HepG2 (cell line): ENCODE measurements around the gene SH3PXD2A. TPM values are rescaled to one million over a fixed set of nuclear protein-coding genes. Genes with fewer than 3 reads are reported as not detected.
A peak's percentile ranks its signal among the peaks of the same experiment; 100 is the strongest.

Source experiments
- ATF3 ChIP-seq: sonication (generic); formaldehyde crosslinking; IDR thresholded peaks from 2 replicates; pipeline ENCODE4 v1.4.0; 2020; ENCODE audit warnings: missing genetic modification reagents
- CBFB ChIP-seq: sonication (generic); formaldehyde crosslinking; IDR thresholded peaks from 2 replicates; pipeline ENCODE4 v1.4.0; 2020; ENCODE audit warnings: missing genetic modification reagents
- E2F2 ChIP-seq: sonication (generic); formaldehyde crosslinking; IDR thresholded peaks from 2 replicates; pipeline ENCODE4 v1.4.0; 2020; ENCODE audit warnings: missing genetic modification reagents, borderline replicate concordance
- GATA4 ChIP-seq: sonication (generic); IDR thresholded peaks from 2 replicates; pipeline ENCODE4 v1.6.1; 2016; ENCODE audit warnings: antibody characterized with exemption, low read depth, borderline replicate concordance
- HIC2 ChIP-seq: sonication (generic); formaldehyde crosslinking; IDR thresholded peaks from 2 replicates; pipeline ENCODE4 v1.9.0; 2022; ENCODE audit warnings: low read depth, missing genetic modification reagents
- HNF1B ChIP-seq: sonication (generic); formaldehyde crosslinking; IDR thresholded peaks from 2 replicates; pipeline ENCODE4 v1.5.1; 2020; ENCODE audit warnings: mild to moderate bottlenecking, moderate library complexity, missing genetic modification reagents
- HNF4G ChIP-seq, 2 experiments: sonication (generic) in 1 of 2; formaldehyde crosslinking in 1 of 2; IDR thresholded peaks; 2 replicates each; pipeline versions ENCODE4 v1.4.0 to v1.6.1; 2011 to 2020; ENCODE audit warnings: borderline replicate concordance in 2 of 2, low read depth in 2 of 2, mild to moderate bottlenecking in 2 of 2, low read length in 1 of 2, missing genetic modification reagents in 1 of 2, moderate library complexity in 1 of 2
- ISL2 ChIP-seq: sonication (generic); formaldehyde crosslinking; IDR thresholded peaks from 2 replicates; pipeline ENCODE4 v1.5.0; 2020; ENCODE audit warnings: missing genetic modification reagents
- NCOA2 ChIP-seq: sonication (generic); formaldehyde crosslinking; IDR thresholded peaks from 2 replicates; pipeline ENCODE4 v1.8.0; 2022; ENCODE audit warnings: inconsistent platforms
- RERE ChIP-seq: IDR thresholded peaks from 2 replicates; pipeline ENCODE4 v1.6.1; 2016; ENCODE audit warnings: low read depth, missing genetic modification reagents, missing compliant biosample characterization
- SMYD3 ChIP-seq: sonication (generic); formaldehyde crosslinking; IDR thresholded peaks from 2 replicates; pipeline ENCODE4 v1.8.1; 2023; ENCODE audit warnings: mild to moderate bottlenecking, missing genetic modification reagents
- SOX5 ChIP-seq: IDR thresholded peaks from 2 replicates; pipeline ENCODE4 v1.6.1; 2016; ENCODE audit warnings: borderline replicate concordance
- ZBTB26 ChIP-seq: IDR thresholded peaks from 2 replicates; pipeline ENCODE4 v1.6.1; 2016; ENCODE audit warnings: missing compliant biosample characterization, missing genetic modification reagents, borderline replicate concordance
- ZFX ChIP-seq: sonication (generic); formaldehyde crosslinking; IDR thresholded peaks from 2 replicates; pipeline ENCODE4 v1.4.0; 2020; ENCODE audit warnings: mild to moderate bottlenecking, low read depth, missing genetic modification reagents, moderate library complexity
- ZNF775 ChIP-seq: sonication (generic); formaldehyde crosslinking; IDR thresholded peaks from 2 replicates; pipeline ENCODE4 v1.4.0; 2020; ENCODE audit warnings: missing genetic modification reagents, mild to moderate bottlenecking, moderate library complexity, borderline replicate concordance
- polyA plus RNA-seq, 8 experiments: library from polyadenylated mRNA; depleted of rRNA in 3 of 8; stranded (reverse) in 7 of 8; unstranded in 1 of 8; fragments of >200 nt; fragmentation: Illumina TruSeq in 4 of 8; extraction: Trizol in 4 of 8; gene quantifications; 2 replicates each; pipeline versions ENCODE4 v1.2.1 to v1.2.3, GENCODE V29; 2011 to 2016; ENCODE audit warnings: low read depth in 4 of 8, missing spikeins in 1 of 8, mixed read lengths in 1 of 8; ENCODE audit not compliant: insufficient read depth in 1 of 8
- total RNA-seq, 5 experiments: library from RNA; depleted of rRNA; stranded (reverse); fragments of >200 nt; fragmentation: Illumina TruSeq; extraction: Trizol; gene quantifications; 2 replicates each; pipeline ENCODE4 v1.2.3, GENCODE V29; 2016; ENCODE audit warnings: low read depth in 1 of 5

Gene SH3PXD2A
- total and polyA plus RNA-seq, 2 of the 13 experiments (the other 11 are each of a cell fraction or from before 2014, with no cell fraction given) = 11.1 to 11.3 TPM

- peak; percentile 64; the same call in 1 of the 2 replicates for TF ChIP-seq SOX5
- TF ChIP-seq ZBTB26 = 0 out of 2 replicates have a peak, but pooled peaks have one; percentile 26
- TF ChIP-seq ATF3 (CRISPR knock-in tag) = no peak
- TF ChIP-seq HNF1B (CRISPR knock-in tag) = peak; percentile 99
- TF ChIP-seq NCOA2 (CRISPR knock-in tag) = peak; percentile 65
- TF ChIP-seq ZFX = peak; percentile 88
- TF ChIP-seq HNF4G (IDR thresholded peaks at IDR 0.05; ENCODE audit: borderline replicate concordance, low read depth, low read length) = no peak
- 0 out of 2 replicates have a peak, but pooled peaks have one; percentile 29 for TF ChIP-seq HNF4G (CRISPR knock-in tag; IDR thresholded peaks at IDR 0.05; ENCODE audit: borderline replicate concordance, low read depth)
- TF ChIP-seq E2F2 (CRISPR knock-in tag) = no peak
- TF ChIP-seq RERE (CRISPR knock-in tag) = peak; percentile 43; the same call in 1 of the 2 replicates
- 0 out of 2 replicates have a peak, but pooled peaks have one; percentile 32 for TF ChIP-seq GATA4
- TF ChIP-seq HIC2 (CRISPR knock-in tag) = peak; percentile 82
- 0 out of 2 replicates have a peak, but pooled peaks have one; percentile 70 for TF ChIP-seq CBFB (CRISPR knock-in tag)
- TF ChIP-seq ZNF775 (CRISPR knock-in tag) = no peak
- peak; percentile 34; the same call in 1 of the 2 replicates for TF ChIP-seq ISL2 (CRISPR knock-in tag)
- 0 out of 2 replicates have a peak, but pooled peaks have one; percentile 29 for TF ChIP-seq SMYD3 (CRISPR knock-in tag)
Observed at GRCh38 chr10:103578782-103579382, 276.5 kb downstream of the SH3PXD2A start (continued).
